HG02763 (cell line): Measurements from ENCODE around the gene STK32C.

ENCODE experiments used
- ATAC-seq: cut with Tn5 transposase; IDR thresholded peaks from one replicate; pipeline ENCODE4 v1.9.1; 2021; ENCODE audit warnings: mild to moderate bottlenecking, moderate library complexity; ENCODE audit not compliant: unreplicated experiment

STK32C gene

DNA sequence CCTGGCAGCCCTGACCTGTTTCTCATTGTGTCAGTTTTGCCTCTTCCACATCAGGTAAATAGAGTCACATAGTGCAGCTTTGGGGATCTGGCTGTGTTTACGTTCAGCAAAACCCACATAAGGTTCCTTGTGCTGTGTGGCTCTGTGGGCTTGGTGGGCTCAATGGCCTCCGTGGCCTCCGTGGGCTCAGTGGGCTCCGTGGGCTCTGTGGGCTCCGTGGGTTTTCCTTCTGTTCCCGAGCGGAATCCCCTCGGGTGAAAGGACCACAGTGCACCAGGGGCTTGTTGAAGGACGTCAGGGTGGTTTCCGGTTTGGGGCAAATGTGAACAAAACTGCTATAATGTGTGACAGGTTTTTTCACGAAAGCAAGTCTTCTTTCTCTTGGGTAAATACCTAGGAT lies 133.5 kb downstream of the STK32C start:
- no peak for ATAC-seq

DNA sequence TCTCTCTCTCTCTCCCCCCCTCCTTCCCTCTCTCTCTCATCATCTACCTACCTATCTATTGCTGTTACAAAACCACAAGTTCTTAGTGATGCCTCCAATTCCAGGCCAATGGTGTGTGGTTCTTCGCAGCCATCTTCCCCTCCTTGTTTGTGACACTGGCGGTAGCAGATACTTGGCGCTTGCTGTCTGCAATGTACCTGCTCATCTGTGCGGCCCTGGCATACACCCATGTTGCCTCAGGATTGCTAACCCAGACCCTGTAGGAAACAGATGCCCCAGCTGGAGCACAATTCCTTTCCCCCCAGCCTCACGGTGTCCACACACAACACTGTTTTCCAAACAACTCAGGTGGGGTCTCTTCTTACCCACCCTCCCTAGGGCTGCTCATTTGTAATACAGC lies 134.6 kb downstream of the STK32C start:
- ATAC-seq: no peak

DNA sequence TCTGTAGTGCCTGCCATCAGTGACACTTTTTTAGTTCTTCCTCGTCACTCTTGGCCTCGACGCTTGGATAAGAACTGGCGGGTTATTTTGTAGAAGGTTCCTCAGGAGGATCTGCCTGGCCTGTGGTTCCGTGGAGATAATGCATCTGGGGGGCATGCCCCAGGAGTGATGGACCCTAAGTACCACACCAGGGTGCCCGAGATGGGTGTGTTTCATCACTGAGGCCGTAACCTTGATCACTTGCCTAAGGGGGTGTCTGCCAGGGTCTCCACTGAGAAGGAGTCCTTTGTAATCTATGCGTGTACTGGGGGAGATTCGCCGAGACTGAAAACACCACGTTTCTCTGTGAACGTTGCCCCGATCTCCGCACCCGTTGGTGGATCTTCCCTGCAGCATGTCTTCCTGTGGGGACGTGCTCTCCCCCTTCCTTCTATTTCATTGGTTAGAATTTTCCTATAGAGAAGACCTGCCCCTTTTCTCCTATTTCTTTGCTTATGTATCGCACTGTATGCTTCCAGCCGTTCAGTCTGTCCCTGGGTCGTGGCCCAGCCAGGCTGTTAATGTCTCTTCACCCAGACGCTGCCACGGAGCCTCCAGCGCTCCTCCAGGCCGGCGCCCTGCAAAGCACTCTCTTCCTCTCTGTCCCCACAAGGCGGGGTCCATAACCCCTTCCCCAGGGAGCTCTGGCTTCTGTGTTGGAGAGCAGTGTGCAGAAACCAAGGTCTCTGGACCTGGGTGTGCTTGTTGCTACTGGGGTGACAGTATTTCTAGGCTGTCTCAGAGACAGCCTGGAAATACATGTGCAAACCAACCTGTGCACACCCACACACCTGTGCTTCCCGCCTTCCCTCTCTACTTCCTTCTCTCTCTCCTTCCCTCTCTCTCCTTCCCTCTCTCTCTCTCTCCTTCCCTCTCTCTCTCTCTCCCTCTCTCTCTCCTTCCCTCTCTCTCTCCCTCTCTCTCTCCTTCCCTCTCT lies 135.4 kb downstream of the STK32C start:
- no peak for ATAC-seq

DNA sequence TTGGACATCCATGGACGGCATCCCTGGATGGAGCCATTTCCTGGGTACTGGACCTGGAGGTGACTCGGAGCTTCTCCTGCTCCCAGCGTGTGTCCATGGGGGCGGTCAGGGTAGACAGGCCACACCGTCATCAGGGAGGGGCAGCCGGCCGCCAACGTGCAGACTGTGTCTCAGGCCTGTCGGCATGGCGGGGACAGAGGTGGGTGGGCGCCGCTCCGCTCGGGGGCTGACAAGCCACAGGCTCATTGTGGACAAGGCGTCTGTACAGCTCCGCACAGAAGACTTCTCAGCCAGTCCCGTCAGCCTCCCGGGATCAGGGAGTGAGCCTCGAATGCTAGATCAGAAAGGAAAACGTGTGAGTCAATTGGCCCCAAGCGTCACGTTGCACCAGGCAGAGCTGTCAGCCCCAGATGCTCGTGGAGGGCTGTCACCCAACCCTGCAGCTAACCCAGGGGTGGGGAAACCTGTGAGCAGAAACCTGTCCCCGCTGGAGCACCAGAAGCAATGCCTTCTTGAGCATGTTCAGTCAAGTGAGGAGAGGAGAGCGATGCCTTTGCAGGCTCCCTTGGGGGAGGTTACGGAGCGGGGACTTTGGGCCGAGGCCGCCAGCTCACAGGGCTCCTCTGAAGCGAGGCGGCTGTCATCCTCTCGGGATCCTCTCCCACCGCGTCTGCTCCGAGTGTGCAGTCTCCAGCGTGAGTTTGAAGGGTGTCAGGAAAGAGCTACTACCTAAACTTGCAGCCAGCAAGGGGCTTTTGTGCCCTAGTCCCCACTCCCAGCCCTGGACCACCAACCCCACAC lies 137.0 kb downstream of the STK32C start:
- ATAC-seq: no peak

DNA sequence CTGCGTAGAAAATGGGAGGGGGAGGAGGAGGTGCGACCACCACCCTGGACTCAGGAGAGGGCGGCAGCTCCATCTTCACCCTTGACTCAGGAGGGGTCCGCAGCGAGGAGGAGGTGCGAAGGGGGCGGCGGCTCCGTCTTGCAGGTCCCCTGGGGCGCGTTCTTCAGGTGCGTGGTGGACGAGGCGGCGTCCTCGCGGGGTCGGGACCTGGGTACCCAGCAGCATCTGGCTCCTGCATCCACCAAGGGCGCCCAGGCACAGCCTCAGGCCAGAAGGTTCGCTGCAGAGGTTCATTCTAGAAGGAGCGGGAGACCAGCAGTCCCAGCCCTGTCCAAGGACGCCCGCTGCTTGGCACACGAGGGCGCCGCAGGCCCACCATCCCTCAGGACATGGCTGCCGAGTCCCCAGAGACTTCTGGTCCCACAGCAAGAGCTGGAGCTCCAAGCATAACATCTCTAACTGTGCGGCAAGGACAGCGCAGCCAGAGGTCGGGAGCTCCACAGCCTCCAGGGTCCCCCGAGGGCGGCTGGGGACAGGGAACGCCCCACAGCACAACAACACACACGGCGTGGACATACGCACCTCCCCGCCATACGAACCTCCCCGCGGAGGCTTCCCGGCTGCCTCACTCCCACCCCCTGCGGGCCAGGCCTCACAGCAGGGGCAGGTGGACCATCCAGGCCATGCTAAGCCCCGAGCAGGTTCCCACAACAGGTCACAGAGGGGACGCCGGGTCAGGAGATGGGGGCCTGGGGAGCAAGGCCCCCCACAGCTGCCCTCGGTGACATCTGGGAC lies 137.8 kb downstream of the STK32C start:
- no peak for ATAC-seq

DNA sequence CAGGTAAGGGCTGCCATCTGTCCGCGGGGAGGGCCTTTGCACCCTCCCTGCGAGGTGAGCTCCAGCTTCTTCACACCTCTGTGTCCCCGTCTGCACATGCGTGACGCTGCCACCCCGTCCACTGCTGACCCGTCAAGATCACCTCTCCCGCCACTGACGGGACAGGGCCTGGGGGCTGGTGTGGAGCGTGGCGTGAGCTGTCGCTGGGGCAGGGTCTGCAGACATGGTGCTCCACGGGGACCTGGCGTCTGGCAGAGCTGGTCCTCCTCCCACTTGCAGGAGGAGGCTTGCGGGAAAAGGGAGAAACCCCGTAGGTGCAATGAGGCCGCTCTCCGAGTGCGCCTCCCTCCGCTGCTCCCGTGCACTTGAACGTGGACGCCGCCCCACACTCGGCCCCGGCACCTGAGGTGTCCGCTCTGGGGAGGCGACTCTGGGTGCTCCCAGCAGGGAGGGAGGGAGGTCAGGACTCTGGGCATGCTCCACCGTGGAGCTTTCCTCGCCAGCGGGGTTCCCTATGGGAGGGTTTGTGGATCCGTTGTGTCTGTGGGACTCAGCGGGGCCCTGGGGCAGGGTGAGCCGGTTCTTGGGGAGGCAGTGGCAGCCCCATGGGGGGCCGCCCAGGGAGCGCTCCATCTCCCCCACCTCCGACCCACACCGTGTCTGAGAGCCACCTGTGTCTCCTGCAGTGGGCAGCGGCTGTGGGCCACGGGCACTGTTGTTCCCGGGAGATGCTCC lies 138.6 kb downstream of the STK32C start:
- no peak for ATAC-seq

DNA sequence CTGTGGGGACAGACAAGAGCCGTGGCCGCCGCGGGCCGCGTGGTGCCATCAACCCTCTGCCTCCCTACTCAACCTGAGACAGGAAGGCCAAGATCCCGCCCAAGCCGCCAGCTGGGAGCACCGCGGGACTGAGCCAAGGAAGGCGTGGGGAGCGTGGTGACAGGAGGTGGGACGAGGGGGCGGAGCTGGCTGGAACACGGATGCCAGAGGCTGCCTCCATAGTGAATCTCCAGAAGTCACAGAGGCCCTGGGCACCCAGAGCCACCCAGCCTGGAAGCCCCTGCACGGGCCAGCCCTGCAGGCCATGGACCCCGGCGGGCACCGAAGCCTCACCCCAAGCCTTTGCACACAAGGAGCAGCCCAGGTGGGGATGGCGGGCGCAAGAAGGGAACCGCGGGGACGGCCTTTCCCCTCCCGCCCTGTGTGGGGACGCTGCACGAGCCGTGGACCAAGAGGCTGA lies 139.1 kb downstream of the STK32C start:
- no peak for ATAC-seq

DNA sequence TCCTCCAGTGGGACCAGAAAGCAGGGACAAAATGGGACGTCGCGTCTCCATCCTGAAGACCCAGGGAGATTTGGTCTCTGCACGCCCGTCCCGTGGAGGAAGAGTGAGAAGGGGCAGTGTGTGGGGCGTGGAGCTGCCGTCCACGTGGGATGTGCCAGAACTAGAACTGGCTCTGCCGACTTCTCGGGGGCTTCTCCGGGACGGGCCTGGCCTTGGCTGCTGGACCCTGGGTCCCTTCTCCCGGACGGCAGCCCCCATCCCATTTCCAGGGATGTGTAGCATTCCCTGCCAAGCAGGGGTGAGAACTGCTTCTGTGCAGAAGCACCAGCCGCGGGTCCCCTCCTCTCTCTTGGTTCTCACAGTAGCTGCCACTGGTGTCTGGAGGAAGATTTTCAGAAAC lies 139.8 kb downstream of the STK32C start:
- ATAC-seq: no peak

DNA sequence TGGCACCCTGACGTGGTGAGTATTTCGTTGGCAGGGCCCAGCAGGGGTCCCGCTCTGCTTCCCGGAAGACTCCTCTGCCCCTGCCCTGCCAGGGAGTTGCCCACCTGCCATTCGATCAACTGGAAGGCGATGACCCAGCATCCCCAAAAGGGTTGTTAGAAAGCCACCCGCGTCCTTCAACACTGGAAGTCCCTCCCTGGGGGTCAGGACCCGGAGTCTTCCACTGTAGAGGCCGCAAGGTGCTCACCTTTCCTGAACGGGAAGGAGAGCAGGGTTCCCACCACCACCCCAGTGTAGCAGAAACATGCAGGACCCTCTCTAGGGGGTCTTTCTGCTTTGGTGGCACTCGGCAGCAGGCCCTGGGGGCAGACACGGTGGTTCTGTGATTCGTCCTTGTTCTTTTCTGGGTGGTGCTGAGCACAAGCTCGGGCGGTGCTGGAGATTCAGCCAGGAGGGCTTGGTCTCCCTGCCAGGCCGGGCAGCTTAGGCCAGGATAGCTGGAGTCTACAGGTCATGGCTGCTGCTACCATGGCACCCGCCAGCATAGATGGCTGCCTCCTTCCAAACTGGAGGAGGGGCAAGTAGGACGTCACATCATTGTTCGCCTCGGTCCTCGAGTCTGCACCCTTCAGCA lies 140.6 kb downstream of the STK32C start:
- ATAC-seq: no peak

DNA sequence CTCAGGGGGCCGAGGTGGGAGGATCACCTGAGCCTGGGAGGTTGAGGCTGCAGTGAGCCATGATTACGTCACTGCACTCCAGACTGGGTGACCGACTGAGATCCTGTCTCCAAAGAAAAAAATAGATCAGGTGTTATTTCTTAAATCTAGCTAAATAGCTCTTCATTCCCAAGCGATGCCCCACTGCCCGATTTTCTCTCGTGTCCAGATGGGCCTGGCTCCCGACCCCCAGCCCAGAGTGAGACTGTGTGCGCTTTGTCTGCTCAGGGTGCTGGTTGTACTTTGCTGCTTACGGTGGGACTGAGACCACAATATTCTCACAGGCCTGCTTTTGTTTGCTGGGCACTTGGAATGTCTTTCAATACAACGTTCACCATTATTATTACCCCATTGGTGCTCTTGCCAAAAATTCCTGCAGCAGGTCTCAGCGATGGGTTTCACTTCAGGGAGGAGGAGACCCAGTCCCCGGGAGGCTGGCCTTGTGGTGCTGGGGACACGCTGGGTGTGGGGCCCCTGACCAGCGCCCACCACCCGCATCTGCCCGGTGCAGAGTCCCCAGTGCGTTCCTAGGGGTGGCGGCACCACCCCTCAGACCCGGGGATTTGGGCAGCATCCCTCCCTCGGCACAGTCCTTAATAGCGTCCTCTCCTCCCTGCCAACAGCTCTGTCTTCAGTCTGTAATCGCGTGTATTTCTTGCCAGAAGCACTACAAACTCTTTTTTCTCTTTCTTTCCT lies 141.4 kb downstream of the STK32C start:
- no peak for ATAC-seq

DNA sequence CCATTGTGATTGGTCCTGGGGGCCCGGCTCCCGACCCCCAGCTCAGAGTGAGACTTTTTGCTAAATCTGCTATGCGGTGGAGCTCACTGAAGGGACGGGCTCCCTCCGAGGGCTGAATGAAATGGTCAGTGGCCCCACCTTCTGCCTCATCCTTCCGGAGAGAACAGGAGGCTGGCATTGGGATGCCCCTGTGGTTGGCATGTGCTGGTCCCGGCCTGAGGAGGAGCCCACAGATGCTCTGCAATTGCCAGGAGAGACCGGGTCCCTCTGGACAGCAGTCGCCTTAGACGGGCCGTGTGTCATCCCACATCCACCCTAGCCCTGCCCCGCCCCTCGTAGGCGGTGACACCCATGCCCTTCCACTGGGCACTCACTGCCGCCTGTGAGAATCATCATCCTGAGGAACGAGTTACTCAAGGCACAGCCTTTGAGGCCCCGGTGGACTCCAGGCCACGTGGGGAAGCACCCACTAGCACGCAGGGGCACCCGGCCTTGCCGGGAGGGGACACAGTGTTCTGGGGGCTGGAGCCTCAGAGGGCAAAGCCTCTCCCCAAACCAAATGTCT lies 142.3 kb downstream of the STK32C start:
- ATAC-seq: no peak

DNA sequence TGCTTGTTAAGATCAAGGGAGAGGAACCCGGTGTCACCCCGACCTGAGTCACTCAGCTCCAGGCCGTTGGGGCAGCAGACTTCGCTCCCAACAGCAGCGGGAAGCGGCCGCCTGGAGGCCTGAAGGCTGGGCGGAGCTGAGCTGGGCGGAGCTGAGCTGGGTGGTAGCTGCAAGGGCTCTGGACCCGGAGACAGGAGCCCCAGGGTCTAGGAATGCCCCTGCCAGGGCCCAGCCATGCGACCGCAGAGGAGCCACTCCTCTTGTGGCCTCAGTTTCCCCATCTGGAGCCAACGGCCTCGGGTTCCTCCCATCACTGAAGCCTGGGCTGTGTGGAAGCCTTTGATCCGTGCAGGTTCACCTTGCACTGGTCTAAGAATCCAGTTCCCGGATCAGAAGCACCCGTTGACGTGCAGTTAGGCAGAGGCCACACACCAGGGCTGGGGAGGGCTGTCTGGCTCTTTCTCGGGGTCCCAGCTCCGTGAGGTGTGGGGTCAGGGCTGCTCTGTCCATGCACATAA lies 142.9 kb downstream of the STK32C start:
- no peak for ATAC-seq

DNA sequence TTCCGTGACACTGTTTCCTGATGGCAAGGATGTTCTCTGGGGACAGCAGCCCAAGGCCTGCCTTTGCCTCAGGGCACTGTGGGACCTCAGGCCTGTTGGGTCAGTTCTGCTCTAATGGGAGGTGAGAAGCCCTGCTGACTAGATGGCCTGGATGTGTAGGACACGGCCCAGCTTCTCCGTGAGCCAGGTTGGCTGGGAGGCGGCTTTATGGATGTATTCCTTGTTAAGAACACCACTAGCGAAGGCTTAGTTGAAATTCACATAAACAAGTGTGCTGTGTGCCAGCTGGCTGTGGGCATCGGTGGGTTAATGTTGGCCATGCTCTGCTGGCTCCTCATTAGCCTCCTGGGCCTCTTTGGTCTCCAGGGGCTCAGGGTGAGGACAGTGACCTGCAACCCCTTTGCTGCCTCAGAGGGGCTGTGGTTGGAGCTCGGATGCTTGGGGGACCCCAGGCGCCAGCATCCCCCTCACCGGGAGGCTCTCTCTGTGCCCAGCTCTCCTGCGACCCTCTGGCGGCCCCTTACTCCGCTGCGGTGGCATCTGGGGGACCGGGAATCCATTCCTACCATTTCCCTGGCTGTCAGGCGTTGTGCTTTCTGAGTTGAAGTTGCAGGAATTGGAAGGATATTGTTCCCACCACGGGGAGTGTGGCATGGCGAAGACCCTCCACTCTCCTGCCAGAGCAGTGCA lies 143.8 kb downstream of the STK32C start:
- ATAC-seq: no peak

DNA sequence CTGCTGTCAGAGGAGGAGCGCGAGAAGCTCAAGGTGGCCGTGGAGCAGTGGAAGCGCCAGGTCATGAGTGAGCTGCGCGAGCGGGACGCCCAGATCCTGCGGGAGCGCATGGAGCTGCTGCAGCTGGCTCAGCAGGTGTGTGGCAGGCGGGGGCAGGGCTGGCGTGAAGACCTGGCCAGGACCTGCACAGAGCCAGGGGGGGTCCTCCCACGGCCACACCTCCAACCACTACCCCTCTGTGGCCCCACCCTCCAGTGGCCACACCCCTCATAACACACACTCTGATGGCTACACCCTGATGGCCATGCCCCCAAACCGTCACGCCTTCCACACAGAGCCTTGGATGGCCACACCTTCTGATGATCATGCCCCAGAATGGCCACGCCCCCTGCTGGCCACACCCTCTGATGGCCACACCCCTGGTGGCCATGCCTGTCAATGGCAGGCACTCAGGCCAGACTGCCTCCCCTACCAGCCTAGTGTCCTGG lies 144.4 kb downstream of the STK32C start:
- ATAC-seq: no peak

DNA sequence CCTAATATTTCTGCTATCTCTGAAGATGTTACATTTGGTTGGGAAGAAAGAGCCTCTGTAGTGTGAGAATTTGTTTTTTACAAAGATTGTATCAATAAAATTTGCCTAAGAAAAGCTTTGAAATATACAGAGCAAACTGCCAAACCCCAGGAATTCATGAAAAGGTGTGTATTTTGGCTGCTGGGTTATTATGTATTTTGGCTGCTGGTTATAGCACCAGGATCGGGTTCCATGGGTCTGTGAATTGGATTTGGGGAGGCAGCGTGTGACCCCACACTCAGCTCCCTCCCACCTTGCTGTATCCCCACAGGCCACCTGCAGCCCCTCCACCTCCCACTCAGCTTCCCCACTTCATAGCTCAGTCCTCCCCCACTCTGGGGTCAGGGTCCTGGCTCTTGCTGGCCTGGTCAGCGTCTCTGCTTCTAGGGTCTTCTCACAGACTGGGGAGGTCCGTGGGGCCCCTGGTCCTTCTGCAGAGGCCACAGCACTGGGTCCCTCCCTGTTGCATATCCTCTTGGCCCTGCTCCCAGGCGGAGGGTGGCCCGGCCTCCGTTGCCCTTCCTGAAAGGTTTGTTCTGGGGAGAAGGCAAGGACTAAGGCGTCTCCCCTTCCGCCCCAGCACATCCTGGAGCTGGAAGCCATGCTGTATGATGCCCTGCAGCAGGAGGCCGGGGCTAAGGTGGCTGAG lies 145.0 kb downstream of the STK32C start:
- no peak for ATAC-seq

DNA sequence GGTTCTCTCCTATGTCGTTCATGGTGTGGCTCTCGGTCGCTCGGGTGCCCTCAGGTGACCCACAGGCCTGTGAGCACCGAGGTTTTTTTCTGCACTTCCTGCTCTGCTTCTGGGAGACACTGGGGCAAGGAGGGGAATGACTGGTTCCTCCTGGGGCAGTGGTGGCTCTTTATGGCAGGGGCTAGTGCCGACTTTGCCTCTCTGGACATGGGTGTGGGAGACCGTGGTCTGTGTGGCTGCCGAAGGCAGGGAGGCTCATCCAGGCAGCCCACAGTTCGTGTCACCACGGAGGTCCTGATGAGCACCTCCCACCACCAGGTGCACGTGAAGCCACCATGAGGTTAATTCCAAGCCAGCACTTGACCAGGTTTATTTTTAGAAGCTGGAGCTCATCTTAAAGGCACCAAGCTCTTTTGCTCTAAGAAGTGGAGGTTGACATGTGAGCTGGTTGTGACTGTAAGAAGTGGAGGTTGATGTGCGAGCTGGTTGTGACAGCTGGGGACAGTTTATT lies 145.7 kb downstream of the STK32C start:
- no peak for ATAC-seq
